Middle frontal gyrus (tissue), 1 donor: ENCODE measurements around the gene EIPR1.

Experiments used
- DNase-seq: peaks from one replicate; pipeline ENCODE4 v3.0.0-alpha.2; 2015; ENCODE audit warnings: low spot score; ENCODE audit errors: extremely low spot score

Gene EIPR1

DNA sequence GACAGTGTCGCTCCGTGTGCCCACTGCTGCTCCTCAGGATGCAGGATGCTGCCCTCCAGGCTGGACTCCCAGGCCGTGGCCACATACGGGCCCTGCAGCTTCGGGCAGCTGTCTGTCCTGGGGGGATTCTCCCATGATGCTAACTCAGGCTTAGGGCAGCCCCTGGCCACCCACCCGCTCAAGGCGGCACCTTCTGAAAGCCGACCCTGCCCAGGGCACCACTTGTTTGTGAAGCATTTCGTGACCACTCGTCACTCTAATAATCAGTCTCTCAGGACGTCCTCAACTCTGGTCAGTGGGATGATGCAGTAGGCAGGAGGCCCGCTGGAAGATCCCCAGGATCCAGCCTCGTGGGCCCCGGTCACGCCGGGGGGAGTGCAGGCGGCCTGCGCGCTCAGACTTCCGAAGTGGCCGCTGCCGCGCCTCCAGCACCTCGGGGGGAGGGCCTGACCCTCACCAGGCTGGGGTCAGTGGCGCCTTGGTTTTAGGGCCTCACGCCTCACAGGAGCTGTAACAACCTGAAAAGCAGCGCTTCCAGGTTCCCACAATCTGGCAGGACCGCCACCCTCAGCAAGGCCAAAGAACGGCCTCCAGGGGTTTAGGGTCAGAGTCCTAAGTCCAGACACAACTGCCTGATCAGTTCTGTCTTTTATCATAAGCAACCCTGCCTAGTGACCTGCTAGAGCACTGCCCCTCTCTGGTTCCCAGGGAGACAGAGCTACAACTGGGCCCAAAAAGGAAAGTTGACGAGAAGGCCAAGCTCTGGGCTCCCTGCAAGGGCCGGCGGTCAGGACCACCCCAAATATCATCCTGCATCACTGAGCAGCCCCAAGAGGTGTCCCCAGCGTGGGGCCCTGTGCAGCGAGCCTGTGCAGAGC lies 53.0 kb downstream of the EIPR1 start:
- no peak for DNase-seq

DNA sequence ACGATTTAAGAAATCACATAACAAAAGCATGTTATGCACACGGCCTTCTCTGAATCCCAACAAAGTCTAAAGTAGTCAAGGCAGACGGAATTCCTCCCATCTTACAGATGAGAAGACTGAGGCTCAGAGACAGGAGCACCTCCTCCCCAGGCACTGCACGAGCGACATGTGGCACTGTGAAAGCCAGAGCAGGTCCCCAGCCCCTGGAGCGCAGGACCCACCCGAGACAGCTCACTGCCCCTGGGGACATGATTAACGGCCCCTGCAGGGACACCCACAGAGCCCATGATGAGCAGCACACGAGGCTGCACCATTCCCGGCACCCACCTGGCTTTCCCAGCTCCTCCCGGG lies 53.6 kb downstream of the EIPR1 start:
- no peak for DNase-seq

DNA sequence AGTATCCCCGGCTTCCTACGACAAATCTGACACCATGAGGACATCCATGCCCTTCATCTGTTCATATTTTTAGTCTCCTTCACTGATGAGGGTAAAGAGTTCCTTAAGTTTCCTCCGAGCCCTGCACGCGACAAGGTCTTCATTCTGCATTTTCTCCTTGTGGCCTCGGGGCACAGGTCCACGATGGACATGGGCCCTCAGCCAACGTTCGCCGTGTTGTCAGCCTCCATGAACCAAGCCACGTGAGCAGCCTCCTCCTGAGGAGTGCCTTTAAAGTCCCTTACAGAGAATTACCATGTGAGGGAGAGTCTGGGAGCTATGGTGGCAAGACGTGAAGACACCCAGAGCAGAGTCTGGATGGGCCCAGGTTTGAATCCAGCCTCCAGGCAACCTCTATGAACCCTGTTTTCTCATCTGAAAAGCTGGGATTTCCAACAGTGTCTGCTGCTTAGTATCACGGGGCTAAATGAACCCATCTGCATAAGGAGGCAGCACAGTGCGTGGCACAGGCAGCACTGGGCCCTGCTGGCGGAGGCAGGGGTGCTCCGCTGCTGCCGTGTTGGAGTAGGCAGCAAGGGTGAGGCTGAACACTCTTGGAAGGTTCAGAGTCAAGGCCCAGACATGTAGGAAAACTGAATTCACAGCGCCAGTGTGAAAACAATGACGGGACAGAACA lies 54.1 kb downstream of the EIPR1 start:
- DNase-seq = no peak

DNA sequence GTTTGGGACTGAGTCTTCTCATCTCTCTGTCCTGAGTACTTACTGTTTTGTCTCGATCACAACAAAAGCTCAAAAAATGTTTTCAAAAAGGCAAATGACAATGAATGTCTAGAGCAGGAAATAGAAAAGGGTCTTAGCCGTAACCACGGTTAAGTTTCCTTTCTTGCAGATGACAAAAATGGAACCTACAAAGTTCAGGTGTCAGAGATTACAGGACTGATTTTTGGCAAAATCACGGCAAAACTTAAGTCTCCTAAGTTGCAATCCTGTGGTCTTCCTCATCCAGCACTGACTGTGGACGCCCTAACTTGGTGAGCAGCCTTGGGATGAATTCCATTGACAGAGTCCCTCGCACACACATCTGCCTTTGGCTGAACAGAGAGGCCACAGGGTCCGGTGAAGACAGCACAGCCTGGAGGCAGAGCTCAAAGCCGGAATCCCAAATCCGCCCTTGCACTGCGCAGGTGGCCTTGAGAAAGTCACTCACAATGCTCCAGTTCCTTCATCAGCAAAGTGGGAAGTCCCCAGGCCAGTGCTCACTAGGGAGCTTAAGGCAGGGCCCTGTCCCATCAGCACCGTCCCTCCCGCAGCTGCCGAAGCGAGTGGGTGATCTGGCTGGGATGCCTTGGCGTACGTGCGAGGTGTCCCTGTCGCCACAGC lies 55.2 kb downstream of the EIPR1 start:
- no peak for DNase-seq

DNA sequence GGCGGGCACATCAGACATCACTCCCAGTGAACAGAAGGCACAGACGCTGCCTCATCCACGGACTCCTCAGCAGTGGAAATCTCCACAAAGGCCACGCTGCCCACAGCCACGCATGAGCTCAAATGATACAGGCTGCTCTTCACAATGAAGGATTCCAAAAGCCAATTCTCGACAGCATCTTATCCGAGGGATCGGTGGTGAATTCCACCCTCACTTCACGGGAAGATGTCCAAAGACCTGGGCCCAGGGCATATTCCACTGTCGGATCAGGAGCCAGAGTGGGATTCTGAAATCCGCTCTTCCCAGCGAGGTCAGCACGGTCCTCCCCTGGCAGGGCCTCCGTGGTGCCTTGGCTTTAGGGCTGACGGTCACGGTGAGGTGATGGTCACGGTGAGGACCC lies 55.8 kb downstream of the EIPR1 start:
- DNase-seq = no peak

DNA sequence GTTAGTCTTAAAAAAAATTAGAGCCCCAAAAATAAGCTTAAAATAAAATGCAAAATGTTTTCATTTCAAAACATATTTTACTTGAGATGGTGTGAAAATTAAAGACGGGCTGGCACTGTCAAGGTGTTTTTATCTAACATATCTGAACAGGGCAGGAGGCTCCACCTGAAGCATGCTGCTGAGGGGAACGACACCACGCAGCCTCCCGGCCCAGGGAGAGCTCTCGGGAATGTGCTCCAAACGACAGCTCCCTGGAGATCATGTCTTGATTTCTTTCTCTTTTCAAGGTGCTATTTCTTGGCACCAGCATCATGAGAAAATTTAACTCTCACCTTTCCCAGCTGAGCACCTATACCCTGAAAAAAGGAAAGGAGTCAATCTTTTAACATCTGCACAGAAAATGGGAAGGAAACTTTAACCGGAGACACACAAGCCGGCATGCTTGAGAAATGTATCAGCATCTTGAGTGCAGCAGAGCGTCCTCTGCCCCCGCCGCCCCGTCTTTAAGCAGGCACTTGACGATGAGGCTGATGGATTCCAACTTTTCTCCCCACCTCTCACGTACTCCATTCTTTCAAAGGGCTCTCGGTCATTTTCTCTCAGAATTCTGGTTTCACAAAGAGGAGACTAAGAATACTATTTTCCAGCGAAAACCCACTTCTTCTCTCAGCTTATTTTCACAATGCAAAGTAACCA lies 56.6 kb downstream of the EIPR1 start:
- DNase-seq = no peak

DNA sequence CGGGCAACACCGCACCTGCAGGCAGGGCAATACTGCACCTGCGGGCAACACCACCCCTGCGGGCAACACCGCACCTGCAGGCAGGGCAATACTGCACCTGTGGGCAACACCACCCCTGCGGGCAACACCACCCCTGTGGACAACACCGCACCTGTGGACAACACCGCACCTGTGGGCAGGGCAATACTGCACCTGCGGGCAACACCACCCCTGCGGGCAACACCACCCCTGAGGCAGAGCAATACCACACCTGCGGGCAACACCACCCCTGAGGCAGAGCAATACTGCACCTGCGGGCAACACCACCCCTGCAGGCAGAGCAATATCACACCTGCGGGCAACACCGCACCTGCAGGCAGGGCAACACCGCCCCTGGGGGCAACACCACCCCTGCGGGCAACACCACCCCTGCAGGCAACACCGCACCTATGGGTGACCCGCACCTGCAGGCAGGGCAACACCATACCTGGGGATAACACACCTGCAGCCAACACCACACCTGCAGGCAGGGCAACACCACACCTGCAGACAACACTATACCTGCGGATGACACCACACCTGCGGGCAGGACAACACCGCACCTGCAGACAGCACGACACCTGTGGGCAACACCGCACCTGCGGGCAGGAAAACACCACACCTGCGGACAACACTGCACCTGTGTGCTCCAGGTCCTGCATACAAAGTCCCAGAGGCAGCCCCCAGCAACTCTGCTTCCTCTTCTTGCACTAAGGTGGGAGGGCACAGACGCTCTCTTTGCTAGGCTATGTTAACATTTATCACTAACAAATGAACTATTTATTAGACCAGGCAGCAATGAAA lies 57.7 kb downstream of the EIPR1 start:
- DNase-seq = no peak

DNA sequence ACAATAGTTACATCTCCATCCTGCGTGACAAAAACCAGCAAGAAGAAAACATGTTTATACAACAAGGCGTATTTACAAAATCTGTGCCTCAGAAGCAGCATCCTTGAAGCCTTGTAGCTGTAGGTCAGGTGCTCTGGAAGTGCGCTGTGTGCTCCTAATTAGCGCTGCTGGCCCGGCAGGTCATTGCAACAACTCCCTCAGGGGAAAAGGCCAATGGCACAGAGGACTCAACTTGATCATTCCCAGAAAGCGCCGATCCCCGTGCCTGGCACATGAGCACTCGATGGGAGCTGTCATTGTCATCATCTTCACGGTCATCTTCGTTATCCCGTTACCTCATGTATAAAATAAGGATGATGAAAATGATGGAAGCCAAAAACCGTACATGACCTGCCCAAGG lies 58.5 kb downstream of the EIPR1 start:
- no peak for DNase-seq

DNA sequence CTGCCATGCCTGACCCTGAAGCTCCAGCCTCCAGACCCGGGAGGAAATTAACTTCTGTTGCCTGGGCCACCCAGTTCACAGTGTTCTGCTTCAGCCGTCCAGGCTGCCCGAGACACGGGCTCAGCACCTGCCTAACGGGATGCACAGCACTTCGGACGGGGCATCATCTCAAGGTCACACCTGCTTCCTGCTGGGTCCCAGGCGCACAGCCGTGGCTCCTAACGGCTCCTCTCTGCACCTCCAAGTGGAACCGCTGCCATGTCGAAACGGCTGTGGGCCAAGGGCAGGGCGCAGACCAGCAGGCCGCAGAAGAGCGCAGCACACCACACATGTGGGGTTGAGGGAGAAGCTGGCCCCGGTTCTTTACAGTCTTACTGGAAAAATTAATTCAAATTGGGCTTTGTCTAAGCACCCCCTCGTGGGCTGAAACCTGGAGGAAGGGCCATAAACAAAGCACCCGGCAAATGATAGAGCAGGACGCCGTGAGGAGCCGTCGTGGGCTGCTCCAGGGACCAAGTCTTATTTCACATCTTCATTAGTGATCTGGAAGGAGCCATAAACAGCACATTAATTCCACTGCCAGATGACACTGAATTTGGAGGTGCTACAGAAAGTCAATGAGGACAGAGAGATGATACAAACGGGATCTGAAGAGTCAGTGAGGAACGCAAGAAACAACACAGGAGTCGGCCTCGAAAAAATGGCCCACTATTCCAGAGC lies 59.6 kb downstream of the EIPR1 start:
- no peak for DNase-seq

DNA sequence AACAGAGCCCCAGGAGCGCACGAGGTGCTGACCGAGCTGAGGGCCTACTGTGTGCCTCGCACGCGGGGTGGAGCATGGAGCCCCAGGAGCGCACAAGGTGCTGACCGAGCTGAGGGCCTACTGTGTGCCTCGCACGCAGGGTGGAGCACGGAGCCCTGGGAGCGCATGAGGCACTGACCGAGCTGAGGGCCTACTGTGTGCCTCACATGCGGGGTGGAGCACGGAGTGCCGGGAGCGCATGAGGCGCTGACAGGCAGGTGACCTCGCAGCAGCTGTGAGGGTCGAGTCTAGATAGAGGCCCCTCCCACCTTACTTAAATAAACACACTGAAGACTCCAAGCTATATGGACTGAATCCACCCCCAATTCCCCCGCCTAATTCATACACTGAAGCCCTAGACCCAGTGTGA lies 60.3 kb downstream of the EIPR1 start:
- no peak for DNase-seq

DNA sequence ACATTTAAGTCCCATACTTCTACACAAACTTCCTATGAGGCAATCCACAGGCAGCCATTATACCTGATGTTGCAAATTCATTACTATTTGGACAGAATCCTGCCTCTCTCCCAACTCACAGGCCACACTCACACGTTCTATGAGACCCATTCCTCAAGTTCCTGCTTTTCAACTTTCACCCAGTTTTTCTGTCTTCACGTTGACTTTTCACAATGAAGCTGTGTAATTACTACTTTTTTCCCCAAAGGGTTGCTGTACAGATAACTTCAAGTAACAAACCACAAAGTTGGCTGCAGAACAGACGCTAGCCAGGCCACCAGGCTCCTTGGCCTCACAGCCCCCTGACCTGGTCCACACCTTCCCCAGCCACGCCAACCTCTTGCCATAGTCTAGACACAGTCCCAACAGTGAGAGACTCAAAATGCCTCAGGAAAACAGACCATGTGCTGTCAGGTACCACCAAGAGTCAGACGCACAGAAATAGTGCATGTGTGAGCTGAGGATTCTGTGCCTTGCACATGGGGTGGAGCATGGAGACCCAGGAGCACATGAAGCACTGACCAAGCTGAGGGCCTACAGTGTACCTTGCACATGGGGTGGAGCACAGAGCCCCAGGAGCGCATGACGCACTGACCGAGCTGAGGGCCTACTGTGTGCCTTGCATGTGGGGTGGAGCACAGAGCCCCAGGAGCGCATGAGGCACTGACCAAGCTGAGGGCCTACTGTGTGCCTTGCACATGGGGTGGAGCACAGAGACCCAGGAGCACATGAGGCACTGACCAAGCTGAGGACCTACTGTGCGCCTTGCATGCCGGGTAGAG lies 61.0 kb downstream of the EIPR1 start:
- no peak for DNase-seq

DNA sequence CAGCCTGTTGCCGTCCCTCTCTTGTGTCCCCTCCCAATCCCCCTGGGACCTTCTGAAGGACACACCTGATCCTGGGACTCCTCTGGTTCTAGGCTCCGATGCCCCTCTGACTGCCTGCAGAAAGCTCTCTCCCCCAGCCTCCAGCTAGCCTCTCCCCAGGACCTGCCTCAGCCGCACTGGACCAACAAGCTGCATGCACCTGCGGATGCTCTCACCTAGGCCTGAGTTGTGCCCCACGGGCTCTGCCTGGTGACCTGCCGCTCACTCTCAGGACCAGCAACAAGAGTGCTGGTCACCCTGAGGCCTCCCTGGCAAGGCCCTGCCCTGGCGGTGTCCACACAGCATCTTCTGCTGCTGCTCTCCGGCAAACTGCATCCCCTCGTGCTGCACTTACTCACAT lies 63.0 kb downstream of the EIPR1 start:
- no peak for DNase-seq

DNA sequence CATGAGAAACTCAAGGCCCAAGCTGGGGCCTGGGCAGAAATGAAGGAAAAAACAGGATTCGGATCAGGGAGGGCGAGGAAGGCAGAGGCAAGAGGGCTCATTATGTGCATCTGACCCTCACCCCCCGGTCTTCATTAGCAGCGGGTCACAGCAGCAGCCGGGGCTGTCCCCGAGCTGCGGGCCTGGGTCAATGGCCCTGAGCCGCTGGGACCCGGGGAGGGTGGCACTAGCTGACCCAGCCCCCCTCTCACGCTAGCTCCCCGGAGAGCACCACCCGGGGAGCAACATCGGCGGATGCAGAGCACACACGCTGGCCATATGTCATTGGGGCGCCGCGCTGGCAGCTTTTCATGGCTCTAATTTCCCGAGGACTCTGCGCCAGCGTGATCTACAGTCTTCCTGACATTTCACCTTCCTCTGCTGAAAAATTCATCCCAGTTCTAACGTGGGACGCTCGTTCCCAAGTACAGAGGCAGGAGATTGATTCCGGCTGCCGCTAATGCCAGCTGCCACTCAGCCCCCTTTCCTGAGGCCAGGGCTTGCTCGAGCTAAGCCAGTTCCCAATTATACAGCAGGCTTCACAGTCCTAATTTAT lies 63.7 kb downstream of the EIPR1 start:
- DNase-seq = no peak

DNA sequence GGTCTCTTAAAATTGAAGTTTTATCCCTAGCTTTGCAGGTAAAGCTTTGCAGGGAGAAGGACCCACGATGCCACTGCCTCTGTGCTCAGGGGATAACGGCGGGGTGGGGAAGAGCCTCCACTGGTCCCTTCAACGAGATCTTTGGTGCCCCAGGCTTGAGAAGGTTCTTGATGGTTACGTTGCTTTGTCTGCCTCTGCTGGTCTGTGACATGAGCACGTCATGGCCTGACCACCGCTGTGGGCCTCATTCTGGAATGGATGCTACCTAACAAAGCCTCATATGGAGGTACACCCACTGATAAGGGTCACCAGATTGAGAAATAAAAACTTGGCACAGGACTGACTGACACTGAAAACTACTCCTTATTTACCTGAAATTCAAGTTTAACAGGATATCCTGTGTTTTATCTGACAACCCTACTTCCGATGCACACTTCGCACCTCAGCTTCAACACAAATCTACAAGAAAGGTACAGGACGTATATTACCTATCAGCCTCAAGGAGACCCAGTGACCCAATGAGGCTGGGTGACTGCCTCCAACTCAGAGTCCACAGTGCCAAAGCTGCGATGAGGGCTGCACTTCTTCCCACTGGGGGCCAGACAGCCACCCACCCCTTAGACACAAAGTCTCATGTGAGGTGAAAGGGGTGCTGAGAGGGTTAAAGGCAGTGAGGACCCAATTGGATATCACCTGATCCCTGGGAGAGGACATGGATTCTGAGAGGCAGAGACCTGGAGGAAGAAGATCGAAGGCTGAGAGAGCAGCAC lies 64.9 kb downstream of the EIPR1 start:
- DNase-seq = no peak

DNA sequence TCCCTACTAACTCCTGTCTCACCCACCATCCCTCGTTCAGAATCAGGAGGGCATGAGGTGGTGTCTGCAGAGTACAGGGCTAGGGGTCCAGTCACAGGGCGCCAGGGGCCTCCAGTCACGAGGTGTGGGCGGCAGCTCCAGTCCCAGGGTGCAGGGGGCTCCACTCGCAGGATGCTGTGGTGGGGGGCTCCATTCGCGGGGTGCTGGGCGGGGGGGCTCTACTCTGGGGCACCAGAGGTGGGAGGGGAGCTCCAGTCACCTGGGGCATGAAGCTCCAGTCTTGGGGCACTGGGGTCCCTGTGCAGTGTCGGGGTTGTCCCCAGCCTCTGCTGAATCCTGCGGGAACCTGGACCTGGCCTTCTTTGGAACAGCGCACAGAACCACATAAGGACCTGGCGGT lies 66.0 kb downstream of the EIPR1 start:
- DNase-seq = no peak

DNA sequence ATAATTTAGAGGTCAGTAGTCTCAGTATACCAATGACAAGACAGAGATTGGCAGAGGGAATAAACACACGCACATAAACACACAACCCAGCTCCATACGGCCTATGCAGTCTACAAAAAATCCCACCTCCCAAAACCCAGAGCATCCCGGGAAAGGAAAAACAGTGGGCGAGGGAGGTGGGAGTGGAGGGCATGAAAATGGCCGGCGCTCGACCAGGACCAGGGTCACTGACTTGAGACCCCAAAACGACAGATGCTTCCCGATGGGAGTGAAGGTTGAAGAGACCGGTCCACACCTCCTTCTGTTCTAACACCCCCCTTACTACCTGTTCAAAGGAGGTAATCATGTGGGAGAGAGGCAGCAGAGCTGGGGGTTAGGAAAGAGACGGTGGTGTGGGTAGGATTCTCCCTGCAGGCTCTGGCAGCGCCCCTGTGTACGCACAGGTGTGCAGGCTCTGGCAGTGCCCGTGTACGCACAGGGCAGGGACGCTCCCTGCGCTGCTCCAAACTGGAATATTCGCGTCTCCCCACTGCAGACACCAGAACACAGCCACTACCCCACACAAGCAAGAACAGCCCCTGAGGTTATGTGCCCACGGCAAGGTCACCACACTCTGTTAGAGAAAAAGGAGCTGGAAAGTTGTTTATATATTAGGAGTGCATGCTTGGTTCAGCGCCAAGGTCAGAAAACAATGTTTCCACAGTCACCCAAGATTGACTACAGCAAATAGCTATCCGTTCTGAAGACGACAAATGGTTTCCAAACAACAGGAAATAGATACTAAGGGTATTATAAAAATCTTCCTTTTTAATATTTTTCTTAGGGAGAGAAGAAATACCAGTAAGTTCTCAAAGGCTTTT lies 67.9 kb downstream of the EIPR1 start:
- no peak for DNase-seq

DNA sequence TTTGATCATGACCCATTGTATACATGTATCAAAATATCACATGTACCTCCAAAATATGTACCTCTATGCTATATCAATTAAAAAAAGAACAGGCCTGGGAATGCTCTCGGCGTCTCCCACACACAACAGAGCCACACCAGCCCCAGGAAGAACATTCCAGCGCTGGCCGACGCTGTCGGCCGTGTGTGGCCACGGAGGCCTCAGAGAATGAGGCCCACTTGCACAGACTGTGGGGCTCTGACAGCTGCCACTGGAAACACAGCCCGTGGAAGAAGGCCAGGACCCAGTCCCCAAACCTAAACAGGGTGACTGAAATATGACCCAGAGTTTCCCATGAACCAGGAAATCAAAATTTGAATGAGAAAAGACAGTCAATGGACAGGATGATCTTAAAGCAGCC lies 69.7 kb downstream of the EIPR1 start:
- DNase-seq = no peak
